ENCODE measurements around the gene PDXK. TPM values are rescaled to one million over a fixed set of nuclear protein-coding genes. Genes with fewer than 3 reads are reported as not detected.

The PDXK gene
- total and polyA plus RNA-seq, 10 of the 15 experiments (the other 5 are each of a cell fraction or from before 2014, with no cell fraction given): 3.7 to 141 (median 60.0) TPM

- H3K9ac ChIP-seq (ENCODE audit: control insufficient read depth, insufficient read depth, low read length): peak overlapping the region; percentile 87
- H3K79me2 ChIP-seq (ENCODE audit: control insufficient read depth, insufficient read depth, low read length): peaks cover 48% of the 10 kb centered on the region
- H4K20me1 ChIP-seq (ENCODE audit: control insufficient read depth, insufficient read depth): peaks cover 11% of the 10 kb centered on the region
- TF ChIP-seq TARDBP (IDR thresholded peaks at IDR 0.05; ENCODE audit: borderline replicate concordance) (no peak), POLR2A (IDR thresholded peaks at IDR 0.05; ENCODE audit: low read depth, low read length) (peak; percentile 40), SIN3A (IDR thresholded peaks at IDR 0.05; ENCODE audit: low read depth, low read length) (0 out of 2 replicates have a peak, but pooled peaks have one; percentile 19), ZNF24 (IDR thresholded peaks at IDR 0.05) (no peak), PAX5 (IDR thresholded peaks at IDR 0.05; ENCODE audit: borderline replicate concordance, low read depth, low read length) (0 out of 2 replicates have a peak, but pooled peaks have one; percentile 5), IKZF1 (conservative IDR thresholded peaks at IDR 0.05) (0 out of 2 replicates have a peak, but pooled peaks have one; percentile 3), BACH1 (IDR thresholded peaks at IDR 0.05; ENCODE audit: borderline replicate concordance) (peak; percentile 38), NRF1 (conservative IDR thresholded peaks at IDR 0.05; ENCODE audit: low read depth, low read length) (no peak), NBN (IDR thresholded peaks at IDR 0.05) (no peak), FOXK2 (IDR thresholded peaks at IDR 0.05) (no peak), MXI1 (IDR thresholded peaks at IDR 0.05; ENCODE audit: low read depth, low read length) (peak; percentile 1; the same call in 1 of the 2 replicates)
- H3K4me2 ChIP-seq (ENCODE audit: control insufficient read depth, insufficient read depth): peak overlapping the region; percentile 99
- in situ Hi-C loops (cut with MboI): no loop called here
- H2AFZ ChIP-seq (ENCODE audit: control insufficient read depth, low read depth, low read length): no peak overlapping the region; the same call in 1 of the 2 replicates
- BruUV-seq (replicated peaks): no TSS peak
- ChIA-PET SMC1A (ENCODE audit: uncharacterized antibody, unreplicated experiment) (no interaction called here), RAD21 (ENCODE audit: unreplicated experiment) (interaction anchor here (0.6 to 1.6 kb wide), 2 partner anchors 8 to 1208 kb away, joined by 4 to 8 read pairs; no protein-coding TSS in a partner anchor), CTCF (interaction anchor here (1.0 to 1.1 kb wide), 2 partner anchors 8 to 19 kb away, joined by 3 to 4 read pairs; no protein-coding TSS in a partner anchor), POLR2A (interaction anchor here (0.6 to 1.6 kb wide), 4 partner anchors 9 to 51 kb away, joined by 3 to 8 read pairs (median 4); no protein-coding TSS in a partner anchor)
- H3K4me1 ChIP-seq (ENCODE audit: control insufficient read depth, insufficient read depth, low read length): peaks cover 58% of the 10 kb centered on the region
- H3K9me3 ChIP-seq (replicated peaks; ENCODE audit: control insufficient read depth, insufficient read depth, low read length): no peaks in the 10 kb centered on the region
- H3K36me3 ChIP-seq (ENCODE audit: control insufficient read depth in 2 of 2, insufficient read depth in 2 of 2, low read length in 1 of 2): peaks cover 4 to 6% of the 10 kb centered on the region in 2 experiments; a peak in 3 of 4 replicates
- peak; percentile 11 for ATAC-seq
- DNase-seq (ENCODE audit: low read depth, low spot score): no peak
- intact Hi-C loops (cut with micrococcal nuclease; ENCODE audit: unreplicated experiment): loop anchor here (5.0 kb wide), 2 partner anchors 53 to 217 kb away; no protein-coding TSS in a partner anchor
- no peaks in the 10 kb centered on the region for H3K27me3 ChIP-seq (replicated peaks in 1 of 2; ENCODE audit: control insufficient read depth in 2 of 2, insufficient read depth in 2 of 2, low read length in 1 of 2)
- peak overlapping the region; percentile 88 for H3K4me3 ChIP-seq
- FAIRE-seq: no peak
- WGBS (ENCODE audit: insufficient coverage, insufficient replicate concordance, low lambda C conversion rate, missing lambda C conversion rate): 11% methylated on average over 49 of the region's 49 CpGs
- H3K27ac ChIP-seq (ENCODE audit: control insufficient read depth, insufficient read depth): peak overlapping the region; percentile 86
These were observed 1.0 kb downstream of the PDXK start for GRCh38 chr21:43719748-43720538.

Data from GM12878 (cell line).